Upper lobe of left lung (tissue), 6 donors: ENCODE results near the gene MMP1. TPM values are rescaled to one million over a fixed set of nuclear protein-coding genes. Genes with fewer than 3 reads are reported as not detected.

Experiments
- ATAC-seq, 2 donors: fragments of 200-7000 bp; cut with Tn5 transposase; one replicate each; pipeline ENCODE4 v1.9.1; 2022; ENCODE audit warnings: mild to moderate bottlenecking in 2 of 2, moderate library complexity in 2 of 2; ENCODE audit not compliant: low FRiP score in 2 of 2
- DNase-seq, 2 donors: peaks; one replicate each; pipeline ENCODE4 v3.0.0-alpha.2; 2019 to 2020
- H3K27ac ChIP-seq, 4 donors: fragments of 200-600 bp; sonication (generic); one replicate each; pipeline ENCODE4 v1.5.1; 2016 to 2019
- H3K27me3 ChIP-seq, 4 donors: fragments of 200-600 bp; sonication (generic); one replicate each; pipeline ENCODE4 v1.5.1; 2017 to 2019
- H3K36me3 ChIP-seq, 4 donors: fragments of 200-600 bp; sonication (generic); one replicate each; pipeline ENCODE4 v1.5.1; 2016 to 2019
- H3K4me1 ChIP-seq, 4 donors: fragments of 200-600 bp; sonication (generic); one replicate each; pipeline ENCODE4 v1.5.1; 2018 to 2019
- H3K4me3 ChIP-seq, 4 donors: fragments of 200-600 bp; sonication (generic); one replicate each; pipeline ENCODE4 v1.5.1; 2017 to 2019; ENCODE audit warnings: mild to moderate bottlenecking in 2 of 4, moderate library complexity in 1 of 4
- H3K9me3 ChIP-seq, 4 donors: fragments of 200-600 bp; sonication (generic); one replicate each; pipeline ENCODE4 v1.5.1; 2018 to 2019
- CTCF ChIP-seq, 6 experiments: fragments of 450-650 bp in 4 of 6; fragments of 200-600 bp in 2 of 6; sonication (generic) in 2 of 6; IDR thresholded peaks; one replicate each; pipeline ENCODE4 v1.5.1; 2016 to 2019; ENCODE audit warnings: antibody characterized with exemption in 6 of 6
- EP300 ChIP-seq, 4 donors: sonication (generic); formaldehyde crosslinking; IDR thresholded peaks; one replicate each; pipeline ENCODE4 v1.5.1; 2017; ENCODE audit warnings: antibody characterized with exemption in 4 of 4, control low read depth in 2 of 4
- POLR2A ChIP-seq, 4 donors: fragments of 450-650 bp; IDR thresholded peaks; one replicate each; pipeline ENCODE4 v1.5.1; 2016 to 2017; ENCODE audit warnings: antibody characterized with exemption in 4 of 4, mild to moderate bottlenecking in 2 of 4
- POLR2AphosphoS5 ChIP-seq, 2 donors: sonication (generic); formaldehyde crosslinking; IDR thresholded peaks; one replicate each; pipeline ENCODE4 v1.5.1; 2017; ENCODE audit warnings: antibody characterized with exemption in 2 of 2
- WGBS, 2 donors: methylation state at CpG; one replicate each; pipeline ENCODE4 v1.1.5; 2017 to 2018; 5-methylcytosine and 5-hydroxymethylcytosine counted together
- total RNA-seq, 6 donors: library from RNA; depleted of rRNA in 4 of 6; stranded (reverse); fragments of >200 nt in 4 of 6; gene quantifications; one replicate each; pipeline versions ENCODE4 v1.1.0 to v1.2.1, GENCODE V29; 2016 to 2021
- donor health status: DM: no; HTN: no; CAD: no; lungs with moderate emphysema.
- donor health status: DM: no; HTN: yes; CAD: no; lungs with severe emphysema.

Gene MMP1
- total RNA-seq, 6 donors from 2014 or later, result 0.29 to 10.7 (median 1.1) TPM; not detected in 2

GRCh38 chr11:102788334-102788995 is 9.5 kb downstream of the MMP1 start:
- DNase-seq, result no peak
- Histone ChIP-seq H3K36me3 (no peaks in the 10 kb centered on the region), H3K27ac (no peak overlapping the region), H3K4me3 (no peak overlapping the region), H3K27me3 (no peaks in the 10 kb centered on the region), H3K4me1 (no peaks in the 10 kb centered on the region), H3K9me3 (no peaks in the 10 kb centered on the region)
- no peak for ATAC-seq
- TF ChIP-seq POLR2AphosphoS5 (IDR thresholded peaks at IDR 0.05) (no peak), EP300 (IDR thresholded peaks at IDR 0.05) (no peak), POLR2A (IDR thresholded peaks at IDR 0.05) (no peak), CTCF (IDR thresholded peaks at IDR 0.05) (no peak)
- WGBS, 2 donors, result 87 to 91% methylated on average over 8 of the region's 8 CpGs

DNA sequence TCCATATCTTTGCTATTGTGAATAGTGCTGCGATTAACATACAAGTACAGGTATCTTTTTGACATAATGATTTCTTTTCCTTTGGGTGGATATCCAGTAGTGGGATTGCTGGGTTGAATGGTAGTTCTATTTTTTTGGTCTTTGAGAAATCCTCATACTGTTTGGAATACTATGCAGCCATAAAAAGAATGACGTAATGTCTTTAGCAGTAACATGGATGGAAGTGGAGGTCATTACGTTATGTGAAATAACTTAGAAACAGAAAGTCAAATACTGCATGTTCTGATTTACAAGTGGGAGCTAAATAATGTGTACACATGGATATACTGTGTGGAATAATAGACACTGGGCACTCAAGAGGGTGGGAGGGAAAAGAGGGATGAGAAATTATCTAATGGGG is 13.6 kb downstream of the MMP1 start:
- 86 to 88% methylated on average over 3 of the region's 3 CpGs for WGBS, 2 donors
- H3K9me3 ChIP-seq, result no peaks in the 10 kb centered on the region
- H3K4me1 ChIP-seq, result peaks cover 0 to 8% (median 2%) of the 10 kb centered on the region in 4 donors
- no peak overlapping the region for H3K4me3 ChIP-seq
- no peaks in the 10 kb centered on the region for H3K27me3 ChIP-seq
- TF ChIP-seq CTCF (IDR thresholded peaks at IDR 0.05) (no peak), POLR2AphosphoS5 (IDR thresholded peaks at IDR 0.05) (no peak), EP300 (IDR thresholded peaks at IDR 0.05) (no peak), POLR2A (IDR thresholded peaks at IDR 0.05) (no peak)
- ATAC-seq (no peak), DNase-seq (no peak)
- H3K36me3 ChIP-seq, result no peaks in the 10 kb centered on the region
- H3K27ac ChIP-seq, result no peak overlapping the region

GRCh38 chr11:102783720-102784119 is 14.2 kb downstream of the MMP1 start:
- Histone ChIP-seq H3K27ac (no peak overlapping the region), H3K27me3 (no peaks in the 10 kb centered on the region), H3K9me3 (no peaks in the 10 kb centered on the region), H3K4me1 (peaks cover 0 to 8% (median 2%) of the 10 kb centered on the region in 4 donors), H3K4me3 (no peak overlapping the region), H3K36me3 (no peaks in the 10 kb centered on the region)
- DNase-seq (no peak), ATAC-seq (no peak)
- 76 to 88% methylated on average over 2 of the region's 2 CpGs for WGBS, 2 donors
- TF ChIP-seq CTCF (IDR thresholded peaks at IDR 0.05) (no peak), POLR2AphosphoS5 (IDR thresholded peaks at IDR 0.05) (no peak), POLR2A (IDR thresholded peaks at IDR 0.05) (no peak), EP300 (IDR thresholded peaks at IDR 0.05) (no peak)

DNA sequence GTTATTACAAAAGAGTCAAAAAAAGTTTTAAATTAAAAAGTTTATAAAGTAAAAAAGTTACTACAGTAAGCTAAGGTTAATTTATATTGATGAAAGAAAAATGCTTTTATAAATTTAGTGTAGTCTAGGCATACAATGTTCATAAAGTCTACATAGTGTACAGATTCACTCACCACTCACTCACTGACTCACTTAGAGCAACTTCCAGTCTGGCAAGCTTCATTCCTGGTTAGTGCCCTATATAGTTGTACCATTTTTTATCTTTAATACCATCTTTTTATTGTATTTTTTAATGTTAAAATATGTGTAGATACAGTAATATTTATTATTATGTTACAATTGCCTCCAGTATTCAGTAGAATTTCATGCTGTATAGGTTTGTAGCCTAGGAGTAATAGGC is 14.9 kb downstream of the MMP1 start:
- DNase-seq, result no peak
- ATAC-seq, result no peak
- H3K9me3 ChIP-seq, result no peaks in the 10 kb centered on the region
- H3K4me3 ChIP-seq, result no peak overlapping the region
- H3K27me3 ChIP-seq, result no peaks in the 10 kb centered on the region
- TF ChIP-seq EP300 (IDR thresholded peaks at IDR 0.05) (no peak), POLR2AphosphoS5 (IDR thresholded peaks at IDR 0.05) (no peak), POLR2A (IDR thresholded peaks at IDR 0.05) (no peak), CTCF (IDR thresholded peaks at IDR 0.05) (no peak)
- H3K4me1 ChIP-seq, result peaks cover 0 to 8% (median 2%) of the 10 kb centered on the region in 4 donors
- no peaks in the 10 kb centered on the region for H3K36me3 ChIP-seq
- H3K27ac ChIP-seq, result no peak overlapping the region

DNA sequence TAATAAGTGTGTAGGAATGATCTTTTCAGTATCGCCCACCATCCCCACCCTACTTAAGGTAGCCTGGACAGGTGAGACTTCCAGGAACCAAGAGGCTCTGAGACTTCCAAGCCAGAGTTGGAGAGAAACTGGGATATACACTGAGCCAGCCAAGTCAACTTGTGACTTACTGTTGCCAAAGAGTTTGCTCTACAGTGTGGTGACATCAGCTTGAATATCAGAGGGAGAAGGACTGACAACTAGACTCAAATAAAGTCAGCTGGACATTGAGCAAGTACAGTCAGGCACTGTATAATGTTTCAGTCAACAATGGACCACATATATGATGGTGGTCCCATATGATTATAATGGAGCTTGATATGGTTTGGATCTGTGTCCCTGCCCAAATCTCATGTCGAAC is 16.3 kb downstream of the MMP1 start:
- no peak overlapping the region for H3K27ac ChIP-seq
- H3K36me3 ChIP-seq, result no peaks in the 10 kb centered on the region
- ATAC-seq (no peak), DNase-seq (no peak)
- TF ChIP-seq EP300 (IDR thresholded peaks at IDR 0.05), result no peak
- no peak for TF ChIP-seq POLR2A (IDR thresholded peaks at IDR 0.05)
- TF ChIP-seq POLR2AphosphoS5 (IDR thresholded peaks at IDR 0.05), result no peak
- TF ChIP-seq CTCF (IDR thresholded peaks at IDR 0.05), result no peak
- no peak overlapping the region for H3K4me3 ChIP-seq
- no peaks in the 10 kb centered on the region for H3K27me3 ChIP-seq
- WGBS, 2 donors, result 83 to 92% methylated on average over 2 of the region's 2 CpGs
- no peaks in the 10 kb centered on the region for H3K9me3 ChIP-seq
- H3K4me1 ChIP-seq, result peaks cover 0 to 8% (median 2%) of the 10 kb centered on the region in 4 donors
